ENCODE measurements around the gene SLC5A3. TPM values are rescaled to one million over a fixed set of nuclear protein-coding genes. Genes with fewer than 3 reads are reported as not detected.

The SLC5A3 gene
- total RNA-seq, 1 experiment from 2014 or later: 12.3 TPM

DNA sequence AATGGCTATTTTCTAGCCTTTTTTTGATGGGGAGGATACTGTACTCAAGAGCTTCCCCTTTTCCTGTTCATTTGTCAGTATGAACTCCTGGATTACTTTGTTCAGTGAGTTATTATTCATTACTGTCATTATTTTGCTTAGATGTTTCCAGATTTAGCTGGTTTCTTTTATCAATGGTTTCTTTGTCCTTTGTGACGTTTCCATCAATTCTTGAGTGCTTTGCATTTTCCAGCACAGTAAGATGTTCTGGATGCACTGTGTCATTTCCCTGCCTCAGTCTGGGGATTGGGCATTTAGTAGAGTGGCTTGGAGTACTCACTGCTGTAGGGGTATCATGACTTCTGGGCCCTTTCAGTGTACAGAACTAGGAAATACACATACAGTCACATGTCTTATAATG, 34.2 kb downstream of the SLC5A3 start:
- Histone ChIP-seq H3K9ac (ENCODE audit: extremely low read depth, insufficient read length, low read length) (no peak overlapping the region), H4K91ac (ENCODE audit: insufficient read length, low read depth, low read length) (no peak overlapping the region), H3T11ph (ENCODE audit: low read length) (no peak overlapping the region), H3K23me2 (ENCODE audit: insufficient read length, low read depth, low read length, poor library complexity, severe bottlenecking) (no peaks in the 10 kb centered on the region), H3K18ac (ENCODE audit: insufficient read length, low read depth, low read length) (no peak overlapping the region), H3K27ac (ENCODE audit: insufficient read length, low read depth, low read length) (no peak overlapping the region), H4K5ac (ENCODE audit: insufficient read length, low read depth, low read length) (no peak overlapping the region), H3K4ac (ENCODE audit: low read depth, low read length) (no peak overlapping the region), H2BK5ac (ENCODE audit: insufficient read length, low read length) (no peak overlapping the region), H3K14ac (ENCODE audit: insufficient read depth, low read length) (no peak overlapping the region), H2AFZ (ENCODE audit: low read length) (no peak overlapping the region), H3K23ac (ENCODE audit: insufficient read length, low read depth, low read length) (no peak overlapping the region), H2BK12ac (ENCODE audit: insufficient read length, low read depth, low read length) (no peak overlapping the region), H4K8ac (replicated peaks; ENCODE audit: insufficient read length, low read depth, low read length) (no peak overlapping the region), H2AK5ac (ENCODE audit: insufficient read length, low read length) (no peak overlapping the region), H3K56ac (ENCODE audit: insufficient read length, low read depth, low read length) (no peak overlapping the region), H3K4me1 (ENCODE audit: insufficient read depth, low read length) (no peaks in the 10 kb centered on the region), H3K4me2 (ENCODE audit: insufficient read depth, insufficient read length, low read length) (no peak overlapping the region), H3K9me3 (ENCODE audit: control insufficient read depth, low read depth, low read length) (no peaks in the 10 kb centered on the region), H4K20me1 (ENCODE audit: control insufficient read depth, insufficient read depth, insufficient read length) (no peaks in the 10 kb centered on the region), H2BK120ac (ENCODE audit: low read depth, low read length, poor library complexity, severe bottlenecking) (no peak overlapping the region), H3K27me3 (ENCODE audit: insufficient read depth, low read length) (no peaks in the 10 kb centered on the region), H3K79me2 (ENCODE audit: insufficient read depth, low read length) (peaks cover 5% of the 10 kb centered on the region; the same call in 1 of the 2 replicates), H2BK20ac (ENCODE audit: low read depth, low read length, poor library complexity, severe bottlenecking) (no peak overlapping the region), H2BK15ac (ENCODE audit: low read depth, low read length) (no peak overlapping the region), H3K79me1 (ENCODE audit: insufficient read depth, low read depth, low read length, poor library complexity, severe bottlenecking) (peaks cover 2% of the 10 kb centered on the region)
- TF ChIP-seq, protein P1, sequence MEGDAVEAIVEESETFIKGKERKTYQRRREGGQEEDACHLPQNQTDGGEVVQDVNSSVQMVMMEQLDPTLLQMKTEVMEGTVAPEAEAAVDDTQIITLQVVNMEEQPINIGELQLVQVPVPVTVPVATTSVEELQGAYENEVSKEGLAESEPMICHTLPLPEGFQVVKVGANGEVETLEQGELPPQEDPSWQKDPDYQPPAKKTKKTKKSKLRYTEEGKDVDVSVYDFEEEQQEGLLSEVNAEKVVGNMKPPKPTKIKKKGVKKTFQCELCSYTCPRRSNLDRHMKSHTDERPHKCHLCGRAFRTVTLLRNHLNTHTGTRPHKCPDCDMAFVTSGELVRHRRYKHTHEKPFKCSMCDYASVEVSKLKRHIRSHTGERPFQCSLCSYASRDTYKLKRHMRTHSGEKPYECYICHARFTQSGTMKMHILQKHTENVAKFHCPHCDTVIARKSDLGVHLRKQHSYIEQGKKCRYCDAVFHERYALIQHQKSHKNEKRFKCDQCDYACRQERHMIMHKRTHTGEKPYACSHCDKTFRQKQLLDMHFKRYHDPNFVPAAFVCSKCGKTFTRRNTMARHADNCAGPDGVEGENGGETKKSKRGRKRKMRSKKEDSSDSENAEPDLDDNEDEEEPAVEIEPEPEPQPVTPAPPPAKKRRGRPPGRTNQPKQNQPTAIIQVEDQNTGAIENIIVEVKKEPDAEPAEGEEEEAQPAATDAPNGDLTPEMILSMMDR (conservative IDR thresholded peaks at IDR 0.05): no peak
- Mint-ChIP-seq H3K27me3 (ENCODE audit: low read depth) (no peaks in the 10 kb centered on the region), H3K36me3 (ENCODE audit: insufficient read depth in 1 of 3, low read depth in 3 of 3) (peaks cover 0 to 8% (median 4%) of the 10 kb centered on the region in 3 experiments; a peak in 4 of 7 replicates), H3K4me1 (peaks cover 24 to 33% of the 10 kb centered on the region in 2 experiments), H3K9me3 (no peaks in the 10 kb centered on the region), H3K4me3 (no peak overlapping the region), H3K27ac (no peak overlapping the region)
- no CpG with 5 or more reads among the region's 1 CpG for WGBS (ENCODE audit: extremely low coverage, insufficient read length, low lambda C conversion rate)
- DNase-seq: no peak
